ENCODE results near the gene COLGALT1.
A peak's percentile ranks its signal among the peaks of the same experiment; 100 is the strongest.

The COLGALT1 gene

DNA sequence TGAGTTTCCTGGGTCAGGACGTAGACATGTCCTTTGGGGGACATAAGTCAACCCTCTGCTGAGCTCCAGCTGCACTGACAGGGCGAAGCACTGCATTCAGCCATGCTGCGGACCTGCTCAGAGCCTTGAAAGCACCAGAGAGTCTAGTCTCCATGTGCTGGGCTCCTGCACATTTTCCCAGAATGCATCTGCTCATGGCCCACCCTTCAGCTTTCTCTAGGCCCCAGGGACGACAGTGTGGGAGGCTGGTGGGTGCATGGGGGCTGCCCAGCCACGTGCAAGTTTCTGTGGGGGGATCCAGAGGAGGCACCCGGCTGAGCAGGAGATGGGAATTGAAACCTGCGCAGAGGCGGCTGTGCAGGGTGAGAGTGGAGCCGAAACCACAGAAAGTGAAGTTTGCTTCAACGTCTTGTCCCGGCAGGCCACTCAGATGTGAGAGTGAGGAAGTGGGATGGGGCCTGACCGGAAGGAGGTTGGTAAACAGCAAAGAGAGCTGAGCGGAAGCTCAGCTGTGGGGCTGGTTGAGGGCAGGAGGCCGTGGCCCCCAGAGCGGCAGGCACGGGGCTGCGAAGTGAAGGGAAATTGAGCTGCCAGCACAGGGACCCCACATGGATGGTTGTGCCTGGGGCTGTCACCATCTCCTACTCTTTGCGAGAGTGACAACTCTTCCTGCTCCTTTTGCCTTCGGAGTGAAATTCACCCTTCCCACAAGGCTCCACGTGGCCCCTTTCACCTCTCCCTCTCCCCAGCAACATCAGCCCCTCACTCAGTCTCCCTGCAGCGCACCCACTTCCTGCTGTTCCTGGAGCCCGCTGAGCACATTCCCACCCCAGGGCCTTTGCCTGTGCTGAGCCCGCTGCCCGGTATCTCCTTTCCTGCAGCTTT, 32.2 kb upstream of the COLGALT1 start:
- no peak overlapping the region for H3K9ac ChIP-seq (ENCODE audit: low read depth, low read length)
- H3K27me3 ChIP-seq (ENCODE audit: insufficient read depth, low read length) = no peaks in the 10 kb centered on the region
- H3K27ac ChIP-seq (ENCODE audit: low read length) = no peak overlapping the region
- H3K9me3 ChIP-seq (ENCODE audit: insufficient read depth, low read depth, low read length) = no peaks in the 10 kb centered on the region
- H3K4me1 ChIP-seq (ENCODE audit: insufficient read depth, low read length) = no peaks in the 10 kb centered on the region
- H3K4me3 ChIP-seq (ENCODE audit: low read length) = no peak overlapping the region
- H3K36me3 ChIP-seq (ENCODE audit: insufficient read depth, low read depth, low read length) = peaks cover under 1% of the 10 kb centered on the region

DNA sequence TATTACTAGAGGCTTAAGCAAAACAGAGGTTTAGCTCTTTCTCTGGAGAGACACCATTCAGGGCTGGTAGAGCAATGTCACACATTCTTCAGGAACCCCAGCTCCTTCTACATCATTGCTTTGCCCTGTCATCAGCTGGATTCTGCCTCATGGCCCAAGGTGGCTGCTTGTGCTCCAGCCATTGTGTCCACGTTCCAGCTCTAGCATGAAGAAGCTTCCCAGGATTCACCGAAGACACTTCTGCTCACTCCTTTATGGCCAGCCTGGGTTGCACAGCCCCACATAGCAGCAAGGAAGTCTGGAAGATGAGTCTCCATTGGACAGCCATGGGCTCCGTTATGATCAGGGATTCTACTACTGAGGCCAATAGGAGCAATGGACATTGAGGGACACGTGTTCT, 30.8 kb upstream of the COLGALT1 start:
- no peaks in the 10 kb centered on the region for H3K36me3 ChIP-seq (ENCODE audit: insufficient read depth, low read depth, low read length)

DNA sequence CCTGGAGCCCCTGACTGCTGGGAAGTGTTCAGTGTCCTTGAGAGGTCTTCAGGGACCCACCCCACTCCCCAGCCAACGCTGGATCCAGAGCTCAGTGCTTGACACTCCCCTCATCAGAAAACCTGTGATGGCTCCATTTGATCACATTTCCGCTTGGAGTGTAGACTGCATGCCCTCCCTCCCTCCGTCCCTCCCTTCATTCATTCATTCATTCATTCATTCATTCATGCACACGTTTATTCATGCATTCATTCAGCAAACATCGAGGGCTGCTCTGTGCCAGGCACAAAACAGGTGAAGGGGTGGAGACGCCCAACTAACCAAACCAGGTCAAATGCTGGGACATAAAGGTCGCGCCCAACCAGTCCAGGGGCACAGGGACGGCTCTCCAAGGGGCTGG, 30.3 kb upstream of the COLGALT1 start:
- Histone ChIP-seq H3K4me1 (ENCODE audit: insufficient read depth, low read length) (no peaks in the 10 kb centered on the region), H3K9me3 (ENCODE audit: insufficient read depth, low read depth, low read length) (no peaks in the 10 kb centered on the region), H3K4me3 (ENCODE audit: low read length) (no peak overlapping the region), H3K27me3 (ENCODE audit: insufficient read depth, low read length) (no peaks in the 10 kb centered on the region), H3K36me3 (ENCODE audit: insufficient read depth, low read depth, low read length) (no peaks in the 10 kb centered on the region), H3K27ac (ENCODE audit: low read length) (no peak overlapping the region), H3K9ac (ENCODE audit: low read depth, low read length) (no peak overlapping the region)

More for the DNA sequence above, 30.8 kb upstream of the COLGALT1 start:
- no peaks in the 10 kb centered on the region for H3K9me3 ChIP-seq (ENCODE audit: insufficient read depth, low read depth, low read length)
- H3K27ac ChIP-seq (ENCODE audit: low read length) = no peak overlapping the region
- no peak overlapping the region for H3K4me3 ChIP-seq (ENCODE audit: low read length)
- H3K9ac ChIP-seq (ENCODE audit: low read depth, low read length) = no peak overlapping the region
- no peaks in the 10 kb centered on the region for H3K27me3 ChIP-seq (ENCODE audit: insufficient read depth, low read length)
- no peaks in the 10 kb centered on the region for H3K4me1 ChIP-seq (ENCODE audit: insufficient read depth, low read length)

DNA sequence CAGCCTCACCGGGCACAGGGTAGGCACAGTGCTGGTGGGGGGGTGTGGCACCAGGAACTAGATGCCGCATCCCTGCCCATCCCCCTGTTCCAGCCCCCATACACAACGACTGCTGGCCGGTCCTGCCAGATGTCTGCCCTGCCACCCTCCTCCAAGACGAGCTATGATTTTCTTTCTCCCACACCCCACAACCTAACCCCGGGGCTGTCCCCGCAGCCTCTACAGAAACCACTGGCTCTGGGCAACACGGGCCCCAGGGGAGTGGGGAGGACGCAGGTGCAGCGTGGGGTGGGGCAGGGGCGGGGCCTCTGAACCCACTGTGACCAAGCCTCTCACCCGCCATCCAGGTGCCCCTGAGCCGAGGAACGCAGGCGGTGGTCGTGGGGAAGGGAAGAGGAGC, 28.5 kb upstream of the COLGALT1 start:
- H3K36me3 ChIP-seq (ENCODE audit: insufficient read depth, low read depth, low read length) = no peaks in the 10 kb centered on the region
- no peak overlapping the region for H3K27ac ChIP-seq (ENCODE audit: low read length)
- no peaks in the 10 kb centered on the region for H3K4me1 ChIP-seq (ENCODE audit: insufficient read depth, low read length)
- H3K4me3 ChIP-seq (ENCODE audit: low read length) = no peak overlapping the region
- no peak overlapping the region for H3K9ac ChIP-seq (ENCODE audit: low read depth, low read length)
- H3K9me3 ChIP-seq (ENCODE audit: insufficient read depth, low read depth, low read length) = no peaks in the 10 kb centered on the region
- H3K27me3 ChIP-seq (ENCODE audit: insufficient read depth, low read length) = no peaks in the 10 kb centered on the region

DNA sequence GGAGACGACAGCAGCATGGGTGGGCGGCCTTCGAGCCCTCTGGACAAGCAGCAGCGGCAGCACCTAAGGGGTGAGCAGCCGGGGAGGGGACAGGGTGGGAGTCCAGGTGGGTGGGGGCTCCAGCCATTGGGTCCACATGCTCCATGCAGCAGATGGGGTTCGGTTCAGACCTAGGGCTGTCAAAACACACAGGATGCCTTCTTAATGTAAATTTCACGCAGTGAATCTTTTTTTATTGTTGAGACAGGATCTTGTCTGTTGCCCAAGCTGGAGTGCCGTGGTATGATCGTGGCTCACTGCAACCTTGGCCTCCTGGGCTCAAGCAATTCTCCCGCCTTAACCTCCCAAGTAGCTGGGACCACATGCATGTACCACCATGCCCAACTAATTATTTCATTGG, 28.1 kb upstream of the COLGALT1 start:
- H3K27me3 ChIP-seq (ENCODE audit: insufficient read depth, low read length) = no peaks in the 10 kb centered on the region
- no peaks in the 10 kb centered on the region for H3K36me3 ChIP-seq (ENCODE audit: insufficient read depth, low read depth, low read length)
- no peak overlapping the region for H3K27ac ChIP-seq (ENCODE audit: low read length)
- H3K4me1 ChIP-seq (ENCODE audit: insufficient read depth, low read length) = no peaks in the 10 kb centered on the region
- H3K9ac ChIP-seq (ENCODE audit: low read depth, low read length) = no peak overlapping the region
- H3K9me3 ChIP-seq (ENCODE audit: insufficient read depth, low read depth, low read length) = no peaks in the 10 kb centered on the region
- H3K4me3 ChIP-seq (ENCODE audit: low read length) = no peak overlapping the region

DNA sequence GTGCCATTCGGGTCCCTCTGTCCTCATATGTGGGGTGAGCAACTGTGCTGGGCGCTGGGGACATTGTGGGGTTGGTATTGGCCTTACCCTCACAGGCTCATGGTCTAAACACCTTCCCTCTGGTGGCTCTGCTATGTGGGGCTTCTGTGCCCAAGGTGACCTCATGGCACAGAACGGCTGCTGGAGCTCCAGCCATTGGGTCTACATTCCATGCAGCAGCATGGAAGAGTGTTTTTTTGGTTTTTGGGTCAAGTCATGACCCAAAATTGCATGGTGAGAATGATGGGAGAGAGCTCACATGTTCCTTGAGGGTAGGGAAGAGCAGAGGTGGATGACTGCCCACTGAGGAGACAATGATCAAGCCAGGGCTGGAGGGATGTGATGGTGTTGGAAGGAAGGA, 26.8 kb upstream of the COLGALT1 start:
- H3K9ac ChIP-seq (ENCODE audit: low read depth, low read length) = no peak overlapping the region
- no peaks in the 10 kb centered on the region for H3K36me3 ChIP-seq (ENCODE audit: insufficient read depth, low read depth, low read length)
- H3K9me3 ChIP-seq (ENCODE audit: insufficient read depth, low read depth, low read length) = no peaks in the 10 kb centered on the region
- no peaks in the 10 kb centered on the region for H3K27me3 ChIP-seq (ENCODE audit: insufficient read depth, low read length)
- no peaks in the 10 kb centered on the region for H3K4me1 ChIP-seq (ENCODE audit: insufficient read depth, low read length)
- H3K4me3 ChIP-seq (ENCODE audit: low read length) = no peak overlapping the region
- H3K27ac ChIP-seq (ENCODE audit: low read length) = no peak overlapping the region

DNA sequence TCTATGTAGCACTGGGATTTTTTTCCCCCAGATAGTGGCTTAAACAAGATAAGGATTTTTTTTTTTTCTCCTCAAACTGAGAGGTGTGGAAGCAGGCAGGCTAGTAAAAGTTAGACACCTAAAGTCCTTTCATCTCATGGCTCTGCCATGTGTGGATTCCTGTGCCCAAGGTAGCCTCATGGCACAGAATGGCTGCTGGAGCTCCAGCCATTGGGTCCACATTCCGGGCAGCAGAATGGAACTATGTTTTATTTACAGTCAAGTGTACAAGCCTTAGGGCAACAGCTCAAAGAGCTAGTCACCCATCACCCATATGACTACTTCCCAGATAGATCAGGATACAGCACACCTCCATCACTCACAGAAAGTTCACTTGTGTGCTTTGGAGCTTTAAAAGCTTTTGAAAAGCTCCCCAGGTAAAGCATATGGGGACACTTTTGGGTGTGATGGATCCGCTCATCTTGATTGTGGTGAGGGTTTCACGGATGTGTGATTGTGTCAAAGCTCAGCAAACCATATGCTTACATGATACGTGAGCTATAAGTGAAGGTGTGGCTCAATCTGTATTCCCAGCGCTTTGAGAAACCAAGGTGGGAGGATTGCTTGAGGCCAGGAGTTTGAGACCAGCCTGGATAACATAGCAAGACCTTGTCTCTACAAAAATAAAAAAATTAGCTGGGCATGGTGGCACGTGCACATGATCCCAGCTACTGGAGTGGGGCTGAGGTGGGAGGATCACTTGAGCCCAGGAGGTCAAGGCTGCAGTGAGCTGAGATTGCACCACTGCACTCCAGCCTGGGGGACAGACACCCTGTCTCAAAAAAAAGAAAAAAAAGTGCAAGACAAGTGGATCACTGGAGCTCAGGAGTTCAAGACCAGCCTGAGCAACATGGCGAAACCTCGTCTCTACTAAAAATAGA, 25.9 kb upstream of the COLGALT1 start:
- no peaks in the 10 kb centered on the region for H3K4me1 ChIP-seq (ENCODE audit: insufficient read depth, low read length)
- H3K27me3 ChIP-seq (ENCODE audit: insufficient read depth, low read length) = no peaks in the 10 kb centered on the region
- no peak overlapping the region for H3K9ac ChIP-seq (ENCODE audit: low read depth, low read length)
- no peak overlapping the region for H3K4me3 ChIP-seq (ENCODE audit: low read length)
- H3K9me3 ChIP-seq (ENCODE audit: insufficient read depth, low read depth, low read length) = no peaks in the 10 kb centered on the region
- no peak overlapping the region for H3K27ac ChIP-seq (ENCODE audit: low read length)
- no peaks in the 10 kb centered on the region for H3K36me3 ChIP-seq (ENCODE audit: insufficient read depth, low read depth, low read length)

DNA sequence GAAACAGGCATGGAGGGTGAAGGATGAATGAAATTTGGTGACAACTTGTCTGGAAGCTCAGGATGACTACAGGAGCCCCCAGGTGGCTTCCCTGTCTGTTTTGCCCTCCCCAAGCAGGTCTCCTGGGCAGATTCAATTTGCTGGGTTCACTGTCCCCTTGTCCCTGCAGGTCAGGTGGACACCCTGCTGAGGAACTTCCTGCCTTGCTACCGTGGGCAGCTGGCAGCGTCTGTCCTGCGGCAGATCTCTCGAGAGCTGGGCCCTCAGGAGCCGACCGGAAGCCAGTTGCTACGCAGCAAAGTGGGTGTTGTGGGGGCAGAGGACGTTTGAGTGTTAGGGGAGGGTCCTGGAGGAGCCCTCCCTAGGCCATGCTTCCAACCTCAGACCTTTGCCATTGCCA, 24.9 kb upstream of the COLGALT1 start:
- Histone ChIP-seq H3K4me3 (ENCODE audit: low read length) (no peak overlapping the region), H3K9me3 (ENCODE audit: insufficient read depth, low read depth, low read length) (no peaks in the 10 kb centered on the region), H3K27ac (ENCODE audit: low read length) (no peak overlapping the region), H3K9ac (ENCODE audit: low read depth, low read length) (peak overlapping the region; percentile 2; the same call in 1 of the 2 replicates), H3K4me1 (ENCODE audit: insufficient read depth, low read length) (no peaks in the 10 kb centered on the region), H3K36me3 (ENCODE audit: insufficient read depth, low read depth, low read length) (no peaks in the 10 kb centered on the region), H3K27me3 (ENCODE audit: insufficient read depth, low read length) (no peaks in the 10 kb centered on the region)

DNA sequence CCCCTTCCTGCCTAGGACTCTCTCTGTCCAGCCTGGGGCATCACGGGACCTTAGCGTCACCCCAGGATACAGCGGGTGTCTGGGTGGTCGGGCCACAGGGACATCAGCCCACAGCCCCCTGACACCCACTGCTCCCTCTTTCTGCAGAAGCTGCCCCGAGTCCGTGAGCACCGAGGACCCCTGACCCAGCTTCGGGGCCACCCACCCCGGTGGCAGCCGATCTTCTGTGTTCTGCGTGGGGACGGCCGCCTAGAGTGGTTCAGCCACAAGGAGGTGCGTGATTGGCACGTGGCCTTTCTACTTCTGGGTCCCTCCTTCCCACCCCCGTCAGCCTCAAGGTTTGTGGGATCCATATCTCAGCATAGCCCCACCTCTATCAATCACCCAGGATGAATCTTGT, 23.3 kb upstream of the COLGALT1 start:
- Histone ChIP-seq H3K9ac (ENCODE audit: low read depth, low read length) (no peak overlapping the region), H3K36me3 (ENCODE audit: insufficient read depth, low read depth, low read length) (no peaks in the 10 kb centered on the region), H3K27me3 (ENCODE audit: insufficient read depth, low read length) (peaks cover 1% of the 10 kb centered on the region; the same call in 1 of the 2 replicates), H3K4me3 (ENCODE audit: low read length) (no peak overlapping the region), H3K9me3 (ENCODE audit: insufficient read depth, low read depth, low read length) (no peaks in the 10 kb centered on the region), H3K27ac (ENCODE audit: low read length) (no peak overlapping the region), H3K4me1 (ENCODE audit: insufficient read depth, low read length) (no peaks in the 10 kb centered on the region)

DNA sequence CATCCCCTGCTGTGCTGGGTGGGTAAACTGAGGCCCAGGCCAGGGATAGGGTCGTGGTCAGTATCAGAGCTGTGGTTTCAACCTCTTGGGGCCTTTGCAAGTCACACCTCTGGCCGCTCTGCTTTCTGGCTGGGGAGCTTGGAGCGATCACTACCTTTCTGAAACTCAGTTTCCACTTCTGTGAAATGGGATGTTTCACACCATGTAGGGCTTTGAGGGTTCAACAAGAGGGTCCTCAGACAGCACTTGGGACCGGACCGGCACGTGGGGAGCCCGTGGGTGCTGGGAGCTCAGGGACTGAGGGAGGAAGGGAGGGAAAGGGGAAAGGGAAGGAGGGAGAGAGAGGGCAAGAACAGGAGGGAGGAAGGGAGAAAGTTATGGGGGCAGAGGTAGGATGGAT, 22.9 kb upstream of the COLGALT1 start:
- no peaks in the 10 kb centered on the region for H3K36me3 ChIP-seq (ENCODE audit: insufficient read depth, low read depth, low read length)
- H3K27ac ChIP-seq (ENCODE audit: low read length) = no peak overlapping the region
- H3K27me3 ChIP-seq (ENCODE audit: insufficient read depth, low read length) = peaks cover 6% of the 10 kb centered on the region; the same call in 1 of the 2 replicates
- H3K9ac ChIP-seq (ENCODE audit: low read depth, low read length) = no peak overlapping the region
- no peaks in the 10 kb centered on the region for H3K4me1 ChIP-seq (ENCODE audit: insufficient read depth, low read length)
- no peak overlapping the region for H3K4me3 ChIP-seq (ENCODE audit: low read length)
- H3K9me3 ChIP-seq (ENCODE audit: insufficient read depth, low read depth, low read length) = no peaks in the 10 kb centered on the region

DNA sequence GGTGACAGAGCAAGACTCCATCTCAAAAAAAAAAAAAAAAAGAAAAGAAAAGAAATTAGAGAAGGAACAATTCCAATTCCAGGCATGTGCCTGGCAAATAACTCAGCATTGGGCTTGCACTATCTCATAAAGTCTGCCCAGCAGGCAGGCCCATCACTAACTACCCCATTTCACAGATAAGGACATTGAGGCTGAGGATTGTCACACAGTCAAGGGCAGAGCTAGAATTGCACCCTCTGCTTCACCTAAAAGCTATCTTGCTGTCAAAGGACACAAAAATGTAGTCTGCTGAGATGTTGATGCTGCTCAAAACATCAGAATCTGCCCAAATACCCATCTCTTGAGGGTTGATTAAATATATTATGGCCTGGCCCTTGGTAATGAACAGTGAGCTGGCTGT, 20.7 kb upstream of the COLGALT1 start:
- H3K4me3 ChIP-seq (ENCODE audit: low read length) = no peak overlapping the region
- H3K9me3 ChIP-seq (ENCODE audit: insufficient read depth, low read depth, low read length) = no peaks in the 10 kb centered on the region
- no peak overlapping the region for H3K27ac ChIP-seq (ENCODE audit: low read length)
- no peaks in the 10 kb centered on the region for H3K36me3 ChIP-seq (ENCODE audit: insufficient read depth, low read depth, low read length)
- H3K27me3 ChIP-seq (ENCODE audit: insufficient read depth, low read length) = peaks cover 21% of the 10 kb centered on the region
- no peak overlapping the region for H3K9ac ChIP-seq (ENCODE audit: low read depth, low read length)
- H3K4me1 ChIP-seq (ENCODE audit: insufficient read depth, low read length) = no peaks in the 10 kb centered on the region

Data from iPS-20b (cell line).